H9 (cell line): ENCODE data around the gene WARS2. TPM values are rescaled to one million over a fixed set of nuclear protein-coding genes. Genes with fewer than 3 reads are reported as not detected.

Experiments
- DNase-seq: peaks from one replicate; pipeline ENCODE4 v3.0.0-alpha.2; 2017
- H2AFZ ChIP-seq: one replicate; pipeline ENCODE4 v1.6.1; 2013; ENCODE audit warnings: mild to moderate bottlenecking, low read length, control low read depth, moderate library complexity
- H2AK5ac ChIP-seq: 2 replicates; pipeline ENCODE4 v1.6.1; 2013; ENCODE audit warnings: low read length, control low read depth, mixed read lengths; ENCODE audit not compliant: insufficient read length
- H2BK120ac ChIP-seq: one replicate; pipeline ENCODE4 v1.6.1; 2013; ENCODE audit warnings: low read depth, mild to moderate bottlenecking, low read length, control low read depth, inconsistent platforms; ENCODE audit not compliant: poor library complexity, severe bottlenecking
- H2BK12ac ChIP-seq: 2 replicates; pipeline ENCODE4 v1.6.1; 2013; ENCODE audit warnings: low read length, control low read depth, mixed read lengths, low read depth; ENCODE audit not compliant: insufficient read length
- H2BK15ac ChIP-seq: 2 replicates; pipeline ENCODE4 v1.6.1; 2013; ENCODE audit warnings: low read depth, low read length, control low read depth
- H2BK20ac ChIP-seq: one replicate; pipeline ENCODE4 v1.6.1; 2013; ENCODE audit warnings: low read depth, mild to moderate bottlenecking, low read length, control low read depth, inconsistent platforms; ENCODE audit not compliant: poor library complexity, severe bottlenecking
- H2BK5ac ChIP-seq: 2 replicates; pipeline ENCODE4 v1.6.1; 2013; ENCODE audit warnings: low read length, control low read depth, mixed read lengths; ENCODE audit not compliant: insufficient read length
- H3K14ac ChIP-seq: 2 replicates; pipeline ENCODE4 v1.6.1; 2013; ENCODE audit warnings: low read length, control low read depth; ENCODE audit not compliant: insufficient read depth
- H3K18ac ChIP-seq: 2 replicates; pipeline ENCODE4 v1.6.1; 2013; ENCODE audit warnings: low read depth, mild to moderate bottlenecking, mixed read lengths, low read length, control low read depth; ENCODE audit not compliant: insufficient read length
- H3K23ac ChIP-seq: 2 replicates; pipeline ENCODE4 v1.6.1; 2013; ENCODE audit warnings: low read length, control low read depth, mixed read lengths, low read depth; ENCODE audit not compliant: insufficient read length
- H3K23me2 ChIP-seq: 2 replicates; pipeline ENCODE4 v1.6.1; 2013; ENCODE audit warnings: low read depth, mild to moderate bottlenecking, mixed read lengths, low read length, control low read depth; ENCODE audit not compliant: insufficient read length, poor library complexity, severe bottlenecking
- H3K27ac ChIP-seq: 2 replicates; pipeline ENCODE4 v1.5.1; 2013; ENCODE audit warnings: low read length, control low read depth, mixed read lengths, low read depth; ENCODE audit not compliant: insufficient read length
- H3K27me3 ChIP-seq: 2 replicates; pipeline ENCODE4 v1.6.1; 2013; ENCODE audit warnings: low read length, control low read depth, inconsistent platforms; ENCODE audit not compliant: insufficient read depth
- H3K4ac ChIP-seq: 2 replicates; pipeline ENCODE4 v1.6.1; 2013; ENCODE audit warnings: low read depth, mild to moderate bottlenecking, control low read depth, inconsistent platforms, low read length, moderate library complexity
- H3K4me1 ChIP-seq: 2 replicates; pipeline ENCODE4 v1.6.1; 2013; ENCODE audit warnings: low read length, control low read depth, inconsistent platforms; ENCODE audit not compliant: insufficient read depth
- H3K4me2 ChIP-seq: 2 replicates; pipeline ENCODE4 v1.6.1; 2013; ENCODE audit warnings: low read length, control low read depth, mixed read lengths; ENCODE audit not compliant: insufficient read length, insufficient read depth
- H3K56ac ChIP-seq: 2 replicates; pipeline ENCODE4 v1.6.1; 2013; ENCODE audit warnings: low read depth, mild to moderate bottlenecking, mixed read lengths, low read length, control low read depth; ENCODE audit not compliant: insufficient read length
- H3K79me1 ChIP-seq: 2 replicates; pipeline ENCODE4 v1.6.1; 2013; ENCODE audit warnings: low read depth, mild to moderate bottlenecking, moderate library complexity, low read length, control low read depth, inconsistent platforms; ENCODE audit not compliant: insufficient read depth, poor library complexity, severe bottlenecking
- H3K79me2 ChIP-seq: 2 replicates; pipeline ENCODE4 v1.6.1; 2013; ENCODE audit warnings: low read length, control low read depth, inconsistent platforms; ENCODE audit not compliant: insufficient read depth
- H3K9ac ChIP-seq: 2 replicates; pipeline ENCODE4 v1.6.1; 2013; ENCODE audit warnings: low read length, control low read depth, mixed read lengths; ENCODE audit not compliant: insufficient read length; ENCODE audit errors: extremely low read depth
- H3K9me3 ChIP-seq: one replicate; pipeline ENCODE4 v1.6.1; 2013; ENCODE audit warnings: low read depth, low read length, inconsistent platforms; ENCODE audit not compliant: control insufficient read depth
- H3T11ph ChIP-seq: one replicate; pipeline ENCODE4 v1.6.1; 2013; ENCODE audit warnings: mild to moderate bottlenecking, low read length, control low read depth, inconsistent platforms
- H4K20me1 ChIP-seq: one replicate; pipeline ENCODE4 v1.6.1; 2013; ENCODE audit not compliant: control insufficient read depth, insufficient read length, insufficient read depth
- H4K5ac ChIP-seq: 2 replicates; pipeline ENCODE4 v1.6.1; 2013; ENCODE audit warnings: low read depth, mild to moderate bottlenecking, mixed read lengths, low read length, control low read depth; ENCODE audit not compliant: insufficient read length
- H4K8ac ChIP-seq: replicated peaks from 2 replicates; pipeline ENCODE4 v1.6.1; 2013; ENCODE audit warnings: low read length, control low read depth, mixed read lengths, low read depth; ENCODE audit not compliant: insufficient read length
- H4K91ac ChIP-seq: 2 replicates; pipeline ENCODE4 v1.6.1; 2013; ENCODE audit warnings: low read depth, mild to moderate bottlenecking, moderate library complexity, mixed read lengths, low read length, control low read depth; ENCODE audit not compliant: insufficient read length
- H3K27ac Mint-ChIP-seq, 3 experiments: 2 replicates in 2 of 3; 3 replicates in 1 of 3; pipeline ENCODE4 v1.8.0; 2020 to 2021; ENCODE audit warnings: mixed read lengths in 3 of 3, mild to moderate bottlenecking in 1 of 3, moderate library complexity in 1 of 3
- H3K27me3 Mint-ChIP-seq: 2 replicates; pipeline ENCODE4 v1.8.0; 2021; ENCODE audit warnings: low read depth, mild to moderate bottlenecking, moderate library complexity, mixed read lengths
- H3K36me3 Mint-ChIP-seq, 3 experiments: 2 replicates in 2 of 3; 3 replicates in 1 of 3; pipeline ENCODE4 v1.8.0; 2020 to 2021; ENCODE audit warnings: low read depth in 3 of 3, mixed read lengths in 3 of 3; ENCODE audit not compliant: insufficient read depth in 1 of 3
- H3K4me1 Mint-ChIP-seq, 2 experiments: 2 replicates each; pipeline ENCODE4 v1.8.0; 2020; ENCODE audit warnings: mixed read lengths in 2 of 2
- H3K4me3 Mint-ChIP-seq, 2 experiments: 2 replicates in 1 of 2; 3 replicates in 1 of 2; pipeline ENCODE4 v1.8.0; 2020 to 2021; ENCODE audit warnings: mild to moderate bottlenecking in 2 of 2, mixed read lengths in 2 of 2, moderate library complexity in 1 of 2
- H3K9me3 Mint-ChIP-seq, 2 experiments: 2 replicates in 1 of 2; 3 replicates in 1 of 2; pipeline ENCODE4 v1.8.0; 2020; ENCODE audit warnings: mild to moderate bottlenecking in 2 of 2, mixed read lengths in 2 of 2, moderate library complexity in 1 of 2
- CTCF ChIP-seq: fragments of 200-600 bp; sonication (generic); conservative IDR thresholded peaks from 3 replicates; pipeline ENCODE4 v1.8.0; 2021; ENCODE audit warnings: antibody characterized with exemption, mild to moderate bottlenecking
- WGBS: extraction: QIAGEN DNeasy Blood & Tissue Kit; methylation state at CpG from one replicate; pipeline ENCODE4 v1.1.7; 2013; ENCODE audit warnings: missing lambda C conversion rate, low lambda C conversion rate, mixed read lengths; ENCODE audit not compliant: insufficient read length; ENCODE audit errors: extremely low coverage; 5-methylcytosine and 5-hydroxymethylcytosine counted together
- total RNA-seq: library from RNA; stranded (reverse); gene quantifications from 2 replicates; pipeline ENCODE4 v1.2.1, GENCODE V29; 2021

The WARS2 gene
- total RNA-seq, 1 experiment from 2014 or later, result 9.7 TPM

DNA sequence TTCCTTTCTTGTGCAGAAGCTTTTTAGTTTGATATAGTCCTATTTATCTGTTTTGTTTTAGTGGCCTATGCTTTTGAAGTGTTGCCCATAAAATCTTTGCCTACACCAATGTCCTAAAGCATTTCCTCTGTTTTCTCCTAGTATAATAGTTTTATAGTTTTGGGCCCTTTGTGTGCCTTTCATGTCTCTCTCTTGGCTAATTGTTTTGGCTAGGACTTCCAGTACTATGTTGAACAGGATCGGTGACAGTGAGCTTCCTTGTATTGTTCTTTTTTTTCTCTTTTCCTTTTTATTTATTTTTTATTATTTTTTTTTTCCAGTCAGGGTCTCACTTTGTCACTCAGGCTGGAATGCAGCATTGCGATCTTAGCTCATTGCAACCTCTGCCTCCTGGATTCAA is 47.0 kb upstream of the WARS2 start:
- H3K4me3 Mint-ChIP-seq, result no peak overlapping the region
- H2BK12ac ChIP-seq, result no peak overlapping the region
- H3K23ac ChIP-seq, result no peak overlapping the region
- H4K91ac ChIP-seq, result no peak overlapping the region
- DNase-seq, result no peak
- H4K5ac ChIP-seq, result no peak overlapping the region
- H3K27me3 ChIP-seq, result no peaks in the 10 kb centered on the region
- no peak overlapping the region for H3K27ac ChIP-seq
- H3K9ac ChIP-seq, result no peak overlapping the region
- H3K23me2 ChIP-seq, result no peaks in the 10 kb centered on the region
- H4K20me1 ChIP-seq, result no peaks in the 10 kb centered on the region
- H3T11ph ChIP-seq, result no peak overlapping the region
- no peaks in the 10 kb centered on the region for H3K79me2 ChIP-seq
- no peak for TF ChIP-seq CTCF
- no peaks in the 10 kb centered on the region for H3K36me3 Mint-ChIP-seq
- H2BK15ac ChIP-seq, result no peak overlapping the region
- H3K4me2 ChIP-seq, result no peak overlapping the region
- no peaks in the 10 kb centered on the region for H3K4me1 ChIP-seq
- no peak overlapping the region for H3K4ac ChIP-seq
- H3K4me1 Mint-ChIP-seq, result no peaks in the 10 kb centered on the region
- H3K27ac Mint-ChIP-seq, result no peak overlapping the region
- H3K9me3 ChIP-seq, result no peaks in the 10 kb centered on the region
- no peaks in the 10 kb centered on the region for H3K27me3 Mint-ChIP-seq
- WGBS, result no CpG with 5 or more reads among the region's 2 CpGs
- H3K14ac ChIP-seq, result no peak overlapping the region
- H2BK120ac ChIP-seq, result no peak overlapping the region
- H3K56ac ChIP-seq, result no peak overlapping the region
- H3K79me1 ChIP-seq, result no peaks in the 10 kb centered on the region
- no peak overlapping the region for H4K8ac ChIP-seq
- H2BK20ac ChIP-seq, result no peak overlapping the region
- H3K9me3 Mint-ChIP-seq, result no peaks in the 10 kb centered on the region; a peak in 1 of 5 replicates
- no peak overlapping the region for H2AK5ac ChIP-seq
- no peak overlapping the region for H3K18ac ChIP-seq
- H2BK5ac ChIP-seq, result no peak overlapping the region
- no peak overlapping the region for H2AFZ ChIP-seq
